HL-60 (cell line): ENCODE data around the gene CASS4.
A peak's percentile ranks its signal among the peaks of the same experiment; 100 is the strongest.

ENCODE experiments used
- DNase-seq, 2 experiments: peaks; one replicate each; pipeline ENCODE4 v3.0.0-alpha.2; 2010 to 2020; ENCODE audit warnings: low read depth in 1 of 2, low spot score in 1 of 2
- H3K27ac ChIP-seq: fragments of 250-450 bp; sonication (Bioruptor Pico); replicated peaks from 2 replicates; pipeline ENCODE4 v1.5.1; 2020; ENCODE audit warnings: mild to moderate bottlenecking, moderate library complexity
- H3K27me3 ChIP-seq: fragments of 250-450 bp; sonication (Bioruptor Pico); 2 replicates; pipeline ENCODE4 v1.5.1; 2021; ENCODE audit warnings: mild to moderate bottlenecking, moderate library complexity; ENCODE audit not compliant: insufficient read depth, poor library complexity, severe bottlenecking
- H3K4me3 ChIP-seq: replicated peaks from 2 replicates; pipeline ENCODE4 v1.5.1; 2011; ENCODE audit warnings: mild to moderate bottlenecking, control low read depth, low read length; ENCODE audit not compliant: insufficient read depth
- GABPA ChIP-seq: IDR thresholded peaks from 2 replicates; pipeline ENCODE4 v1.6.1; 2012; ENCODE audit warnings: low read depth
- POLR2AphosphoS5 ChIP-seq: IDR thresholded peaks from 2 replicates; pipeline ENCODE4 v1.6.1; 2012; ENCODE audit warnings: low read depth
- SPI1 ChIP-seq: IDR thresholded peaks from 2 replicates; pipeline ENCODE4 v1.6.1; 2012; ENCODE audit warnings: low read depth, mild to moderate bottlenecking, borderline replicate concordance
- TF ChIP-seq, protein P1 (sequence below): IDR thresholded peaks from 2 replicates; pipeline ENCODE4 v1.6.1; 2012; ENCODE audit warnings: low read depth; ENCODE audit not compliant: insufficient replicate concordance
- TF ChIP-seq, protein P2 (sequence below): IDR thresholded peaks from one replicate; pipeline ENCODE4 v1.5.1; 2011; ENCODE audit warnings: low read length, control low read depth, inconsistent platforms; ENCODE audit not compliant: insufficient read depth

The CASS4 gene

DNA sequence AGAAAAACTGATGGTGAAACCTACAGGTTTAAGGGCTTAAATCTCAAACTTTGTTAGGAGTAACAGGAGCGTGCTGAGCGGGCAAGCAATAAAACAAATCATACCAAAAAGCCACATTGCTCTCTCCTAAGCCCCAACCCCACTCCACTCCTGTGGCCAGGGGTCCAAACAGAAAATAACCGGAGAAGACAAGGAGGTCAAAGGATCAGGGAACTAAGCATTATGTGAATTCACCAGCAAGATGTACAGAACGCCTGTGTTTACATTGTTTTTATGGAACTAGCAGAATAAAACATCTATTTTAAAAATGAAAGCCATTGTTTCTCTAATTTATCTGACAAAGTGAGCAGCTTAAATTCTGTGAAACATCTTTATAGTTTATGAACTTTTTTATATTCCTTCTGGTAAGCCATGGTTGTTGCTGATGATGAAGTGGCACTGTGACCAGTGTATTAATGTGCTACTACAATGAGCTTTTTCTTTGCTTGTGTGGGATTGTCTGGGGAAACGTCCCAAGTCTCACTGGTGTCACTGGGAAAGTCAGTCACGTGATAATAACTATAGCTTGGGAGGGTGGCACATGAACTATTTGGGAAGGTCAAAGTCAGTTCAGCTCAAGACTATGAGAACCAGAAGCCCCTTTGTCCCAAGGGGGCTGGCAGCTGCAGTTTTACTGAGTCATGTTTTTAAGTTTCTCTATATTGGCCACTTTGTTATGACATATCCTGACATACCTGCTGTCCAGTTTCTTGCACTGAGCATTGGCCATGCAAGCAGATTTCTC, 43.5 kb upstream of the CASS4 start:
- no peak overlapping the region for H3K27ac ChIP-seq
- TF ChIP-seq, protein P1, sequence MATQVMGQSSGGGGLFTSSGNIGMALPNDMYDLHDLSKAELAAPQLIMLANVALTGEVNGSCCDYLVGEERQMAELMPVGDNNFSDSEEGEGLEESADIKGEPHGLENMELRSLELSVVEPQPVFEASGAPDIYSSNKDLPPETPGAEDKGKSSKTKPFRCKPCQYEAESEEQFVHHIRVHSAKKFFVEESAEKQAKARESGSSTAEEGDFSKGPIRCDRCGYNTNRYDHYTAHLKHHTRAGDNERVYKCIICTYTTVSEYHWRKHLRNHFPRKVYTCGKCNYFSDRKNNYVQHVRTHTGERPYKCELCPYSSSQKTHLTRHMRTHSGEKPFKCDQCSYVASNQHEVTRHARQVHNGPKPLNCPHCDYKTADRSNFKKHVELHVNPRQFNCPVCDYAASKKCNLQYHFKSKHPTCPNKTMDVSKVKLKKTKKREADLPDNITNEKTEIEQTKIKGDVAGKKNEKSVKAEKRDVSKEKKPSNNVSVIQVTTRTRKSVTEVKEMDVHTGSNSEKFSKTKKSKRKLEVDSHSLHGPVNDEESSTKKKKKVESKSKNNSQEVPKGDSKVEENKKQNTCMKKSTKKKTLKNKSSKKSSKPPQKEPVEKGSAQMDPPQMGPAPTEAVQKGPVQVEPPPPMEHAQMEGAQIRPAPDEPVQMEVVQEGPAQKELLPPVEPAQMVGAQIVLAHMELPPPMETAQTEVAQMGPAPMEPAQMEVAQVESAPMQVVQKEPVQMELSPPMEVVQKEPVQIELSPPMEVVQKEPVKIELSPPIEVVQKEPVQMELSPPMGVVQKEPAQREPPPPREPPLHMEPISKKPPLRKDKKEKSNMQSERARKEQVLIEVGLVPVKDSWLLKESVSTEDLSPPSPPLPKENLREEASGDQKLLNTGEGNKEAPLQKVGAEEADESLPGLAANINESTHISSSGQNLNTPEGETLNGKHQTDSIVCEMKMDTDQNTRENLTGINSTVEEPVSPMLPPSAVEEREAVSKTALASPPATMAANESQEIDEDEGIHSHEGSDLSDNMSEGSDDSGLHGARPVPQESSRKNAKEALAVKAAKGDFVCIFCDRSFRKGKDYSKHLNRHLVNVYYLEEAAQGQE: no peak
- peak; percentile 13; the same call in 1 of the 2 replicates for TF ChIP-seq POLR2AphosphoS5
- H3K27me3 ChIP-seq: no peaks in the 10 kb centered on the region
- no peak overlapping the region for H3K4me3 ChIP-seq
- no peak for DNase-seq

- H3K4me3 ChIP-seq: no peak overlapping the region
- TF ChIP-seq, protein P2, sequence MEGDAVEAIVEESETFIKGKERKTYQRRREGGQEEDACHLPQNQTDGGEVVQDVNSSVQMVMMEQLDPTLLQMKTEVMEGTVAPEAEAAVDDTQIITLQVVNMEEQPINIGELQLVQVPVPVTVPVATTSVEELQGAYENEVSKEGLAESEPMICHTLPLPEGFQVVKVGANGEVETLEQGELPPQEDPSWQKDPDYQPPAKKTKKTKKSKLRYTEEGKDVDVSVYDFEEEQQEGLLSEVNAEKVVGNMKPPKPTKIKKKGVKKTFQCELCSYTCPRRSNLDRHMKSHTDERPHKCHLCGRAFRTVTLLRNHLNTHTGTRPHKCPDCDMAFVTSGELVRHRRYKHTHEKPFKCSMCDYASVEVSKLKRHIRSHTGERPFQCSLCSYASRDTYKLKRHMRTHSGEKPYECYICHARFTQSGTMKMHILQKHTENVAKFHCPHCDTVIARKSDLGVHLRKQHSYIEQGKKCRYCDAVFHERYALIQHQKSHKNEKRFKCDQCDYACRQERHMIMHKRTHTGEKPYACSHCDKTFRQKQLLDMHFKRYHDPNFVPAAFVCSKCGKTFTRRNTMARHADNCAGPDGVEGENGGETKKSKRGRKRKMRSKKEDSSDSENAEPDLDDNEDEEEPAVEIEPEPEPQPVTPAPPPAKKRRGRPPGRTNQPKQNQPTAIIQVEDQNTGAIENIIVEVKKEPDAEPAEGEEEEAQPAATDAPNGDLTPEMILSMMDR: no peak
- TF ChIP-seq, protein P1: no peak
- TF ChIP-seq SPI1 (no peak), POLR2AphosphoS5 (no peak), GABPA (no peak)
- no peaks in the 10 kb centered on the region for H3K27me3 ChIP-seq
- no peak overlapping the region for H3K27ac ChIP-seq
- DNase-seq: no peak
These were observed 42.9 kb upstream of the CASS4 start for GRCh38 chr20:56369179-56369578.

DNA sequence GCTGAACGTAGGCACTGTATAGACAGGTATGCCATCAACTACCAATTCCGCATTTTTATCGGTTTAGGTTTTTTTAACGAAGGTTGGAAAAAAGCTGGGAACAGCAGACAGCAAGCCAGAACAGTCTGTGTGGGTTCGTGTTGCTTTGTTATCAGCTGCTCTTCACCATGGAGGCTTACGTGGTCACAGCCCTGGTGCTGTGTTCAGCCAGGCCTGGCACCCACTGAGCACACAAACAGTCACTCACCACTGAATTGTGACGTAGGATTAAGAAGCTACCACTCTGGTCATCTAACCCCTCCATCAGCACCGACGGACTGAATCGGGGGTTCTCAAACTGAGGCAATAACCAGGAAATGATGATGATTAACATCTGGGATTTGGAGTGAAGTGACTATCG, 40.1 kb upstream of the CASS4 start:
- DNase-seq: no peak
- Histone ChIP-seq H3K27me3 (no peaks in the 10 kb centered on the region), H3K27ac (no peak overlapping the region), H3K4me3 (no peak overlapping the region)
- TF ChIP-seq, protein P1: no peak
- TF ChIP-seq, protein P2: no peak
- no peak for TF ChIP-seq SPI1
- TF ChIP-seq POLR2AphosphoS5: no peak
- no peak for TF ChIP-seq GABPA
